Loucy (cell line): Measurements from ENCODE around the gene XG.

ENCODE experiments used
- H2AFZ ChIP-seq: fragments of 200-600 bp; sonication (generic); 2 replicates; pipeline ENCODE4 v1.6.0; 2016; ENCODE audit warnings: antibody characterized with exemption, mild to moderate bottlenecking, low read length, moderate library complexity
- H3F3A ChIP-seq: fragments of 200-600 bp; 2 replicates; pipeline ENCODE4 v1.6.0; 2016; ENCODE audit warnings: antibody characterized with exemption, low read depth, mild to moderate bottlenecking
- H3K27me3 ChIP-seq: fragments of 200-600 bp; sonication (generic); 2 replicates; pipeline ENCODE4 v1.6.1; 2014; ENCODE audit warnings: low read length, mild to moderate bottlenecking; ENCODE audit not compliant: insufficient read depth, poor library complexity, severe bottlenecking
- H3K36me3 ChIP-seq: fragments of 200-600 bp; sonication (generic); 2 replicates; pipeline ENCODE4 v1.6.1; 2016; ENCODE audit warnings: low read length; ENCODE audit not compliant: insufficient read depth
- H3K4me1 ChIP-seq: fragments of 200-600 bp; sonication (generic); 2 replicates; pipeline ENCODE4 v1.5.1; 2014; ENCODE audit warnings: low read length, mild to moderate bottlenecking; ENCODE audit not compliant: insufficient read depth, poor library complexity, severe bottlenecking
- H3K4me2 ChIP-seq: fragments of 200-600 bp; sonication (generic); 2 replicates; pipeline ENCODE4 v1.6.0; 2014; ENCODE audit warnings: antibody characterized with exemption, low read length, low read depth, mild to moderate bottlenecking; ENCODE audit not compliant: poor library complexity, severe bottlenecking
- H3K4me3 ChIP-seq: fragments of 200-600 bp; sonication (generic); 2 replicates; pipeline ENCODE4 v1.5.1; 2014; ENCODE audit warnings: low read length, mild to moderate bottlenecking, mixed read lengths; ENCODE audit not compliant: poor library complexity, severe bottlenecking
- H3K79me2 ChIP-seq: fragments of 200-600 bp; sonication (generic); 2 replicates; pipeline ENCODE4 v1.6.1; 2014; ENCODE audit warnings: low read length; ENCODE audit not compliant: insufficient read depth
- H3K9ac ChIP-seq: fragments of 200-600 bp; sonication (generic); 2 replicates; pipeline ENCODE4 v1.6.0; 2014; ENCODE audit warnings: mild to moderate bottlenecking, low read depth, low read length, moderate library complexity; ENCODE audit not compliant: poor library complexity, severe bottlenecking
- H3K9me2 ChIP-seq: fragments of 200-600 bp; sonication (generic); replicated peaks from 2 replicates; pipeline ENCODE4 v1.6.1; 2016; ENCODE audit warnings: low read depth, low read length, mixed read lengths
- H3K9me3 ChIP-seq: fragments of 200-600 bp; sonication (generic); 2 replicates; pipeline ENCODE4 v1.6.1; 2014; ENCODE audit warnings: mild to moderate bottlenecking, antibody characterized with exemption, low read length, low read depth; ENCODE audit not compliant: insufficient read depth
- H4K20me1 ChIP-seq: fragments of 200-600 bp; sonication (generic); 2 replicates; pipeline ENCODE4 v1.6.0; 2014; ENCODE audit warnings: antibody characterized with exemption, low read length, mild to moderate bottlenecking; ENCODE audit not compliant: insufficient read depth, poor library complexity, severe bottlenecking
- CTCF ChIP-seq: fragments of 200-600 bp; sonication (generic); conservative IDR thresholded peaks from 2 replicates; pipeline ENCODE4 v1.5.1; 2014; ENCODE audit warnings: mild to moderate bottlenecking, antibody characterized with exemption, low read length
- EZH2phosphoT487 ChIP-seq: fragments of 200-600 bp; IDR thresholded peaks from 2 replicates; pipeline ENCODE4 v1.6.1; 2018; ENCODE audit warnings: antibody characterized with exemption, mild to moderate bottlenecking, moderate library complexity, borderline replicate concordance

The XG gene

GRCh38 chrX:2784026-2784425 is 32.2 kb downstream of the XG start:
- H3K79me2 ChIP-seq = no peaks in the 10 kb centered on the region
- no peaks in the 10 kb centered on the region for H3K9me3 ChIP-seq
- TF ChIP-seq CTCF (no peak), EZH2phosphoT487 (no peak)
- no peaks in the 10 kb centered on the region for H3K36me3 ChIP-seq
- no peaks in the 10 kb centered on the region for H3F3A ChIP-seq
- no peak overlapping the region for H2AFZ ChIP-seq
- no peaks in the 10 kb centered on the region for H4K20me1 ChIP-seq
- H3K4me2 ChIP-seq = no peak overlapping the region
- H3K4me3 ChIP-seq = no peak overlapping the region
- no peaks in the 10 kb centered on the region for H3K27me3 ChIP-seq
- no peak overlapping the region for H3K9ac ChIP-seq
- no peaks in the 10 kb centered on the region for H3K9me2 ChIP-seq
- H3K4me1 ChIP-seq = no peaks in the 10 kb centered on the region

GRCh38 chrX:2785538-2785937 is 33.7 kb downstream of the XG start:
- Histone ChIP-seq H3K4me3 (no peak overlapping the region), H3K27me3 (no peaks in the 10 kb centered on the region), H3K9me2 (no peaks in the 10 kb centered on the region), H4K20me1 (no peaks in the 10 kb centered on the region), H3K9ac (no peak overlapping the region), H2AFZ (no peak overlapping the region), H3K4me1 (no peaks in the 10 kb centered on the region), H3F3A (no peaks in the 10 kb centered on the region), H3K79me2 (no peaks in the 10 kb centered on the region), H3K4me2 (no peak overlapping the region), H3K9me3 (no peaks in the 10 kb centered on the region), H3K36me3 (no peaks in the 10 kb centered on the region)
- TF ChIP-seq EZH2phosphoT487 (no peak), CTCF (no peak)

DNA sequence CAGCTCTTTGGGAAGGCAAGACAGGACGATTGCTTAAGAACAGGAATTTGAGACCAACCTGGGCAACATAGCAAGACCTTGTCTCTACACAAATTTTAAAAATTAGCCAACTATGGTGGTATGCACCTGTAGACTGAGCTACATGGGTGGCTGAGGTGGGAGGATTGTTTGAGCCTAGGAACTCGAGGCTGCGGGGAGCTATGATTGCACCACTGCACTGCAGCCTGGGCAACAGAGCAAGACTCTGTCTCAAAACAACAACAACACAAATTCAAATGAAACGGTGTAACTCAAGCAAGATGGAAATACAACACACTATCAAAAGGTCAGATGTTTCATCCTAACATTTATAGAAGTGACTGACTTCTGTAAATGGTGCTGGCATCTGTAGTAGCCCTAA is 37.1 kb downstream of the XG start:
- no peaks in the 10 kb centered on the region for H4K20me1 ChIP-seq
- no peaks in the 10 kb centered on the region for H3K4me1 ChIP-seq
- H3K9ac ChIP-seq = no peak overlapping the region
- no peak overlapping the region for H3K4me3 ChIP-seq
- no peaks in the 10 kb centered on the region for H3F3A ChIP-seq
- H3K27me3 ChIP-seq = no peaks in the 10 kb centered on the region
- TF ChIP-seq CTCF (no peak), EZH2phosphoT487 (no peak)
- H3K9me2 ChIP-seq = no peaks in the 10 kb centered on the region
- H3K9me3 ChIP-seq = no peaks in the 10 kb centered on the region
- H3K4me2 ChIP-seq = no peak overlapping the region
- no peaks in the 10 kb centered on the region for H3K36me3 ChIP-seq
- no peaks in the 10 kb centered on the region for H3K79me2 ChIP-seq
- no peak overlapping the region for H2AFZ ChIP-seq
